AG09309 (cell line): Measurements from ENCODE around the gene CCDC85A.

Experiments used
- DNase-seq: peaks from one replicate; pipeline ENCODE4 v3.0.0-alpha.2; 2010; ENCODE audit warnings: low read depth
- H3K4me3 ChIP-seq: 2 replicates; pipeline ENCODE4 v1.5.1; 2011; ENCODE audit warnings: mild to moderate bottlenecking, low read depth, low read length, moderate library complexity; ENCODE audit not compliant: control insufficient read depth
- TF ChIP-seq, protein P1 (sequence below): IDR thresholded peaks from 2 replicates; pipeline ENCODE4 v1.5.1; 2011; ENCODE audit warnings: mild to moderate bottlenecking, low read depth, low read length, inconsistent platforms; ENCODE audit not compliant: insufficient read depth, control insufficient read depth; ENCODE audit errors: missing control alignments

CCDC85A gene

DNA sequence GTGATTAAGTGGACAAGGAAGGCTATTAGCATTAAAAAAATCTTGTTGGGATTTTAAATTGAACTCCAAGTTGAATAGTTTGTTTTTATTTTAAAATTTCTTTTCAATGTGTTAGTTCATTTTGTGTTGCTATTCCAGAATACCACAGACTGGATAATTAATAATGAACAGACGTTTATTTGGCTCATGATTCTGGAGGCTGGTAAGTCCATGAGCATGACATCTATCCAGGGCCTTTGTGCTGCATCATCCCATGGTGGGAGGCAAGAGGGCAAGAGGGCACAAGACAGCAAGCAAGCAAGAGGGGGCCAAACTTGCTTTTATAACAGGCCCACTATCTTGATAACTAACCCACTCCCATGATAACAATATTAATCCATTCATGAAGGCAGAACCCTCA, 22.5 kb downstream of the CCDC85A start:
- no peak for DNase-seq
- H3K4me3 ChIP-seq = no peak overlapping the region
- TF ChIP-seq, protein P1, sequence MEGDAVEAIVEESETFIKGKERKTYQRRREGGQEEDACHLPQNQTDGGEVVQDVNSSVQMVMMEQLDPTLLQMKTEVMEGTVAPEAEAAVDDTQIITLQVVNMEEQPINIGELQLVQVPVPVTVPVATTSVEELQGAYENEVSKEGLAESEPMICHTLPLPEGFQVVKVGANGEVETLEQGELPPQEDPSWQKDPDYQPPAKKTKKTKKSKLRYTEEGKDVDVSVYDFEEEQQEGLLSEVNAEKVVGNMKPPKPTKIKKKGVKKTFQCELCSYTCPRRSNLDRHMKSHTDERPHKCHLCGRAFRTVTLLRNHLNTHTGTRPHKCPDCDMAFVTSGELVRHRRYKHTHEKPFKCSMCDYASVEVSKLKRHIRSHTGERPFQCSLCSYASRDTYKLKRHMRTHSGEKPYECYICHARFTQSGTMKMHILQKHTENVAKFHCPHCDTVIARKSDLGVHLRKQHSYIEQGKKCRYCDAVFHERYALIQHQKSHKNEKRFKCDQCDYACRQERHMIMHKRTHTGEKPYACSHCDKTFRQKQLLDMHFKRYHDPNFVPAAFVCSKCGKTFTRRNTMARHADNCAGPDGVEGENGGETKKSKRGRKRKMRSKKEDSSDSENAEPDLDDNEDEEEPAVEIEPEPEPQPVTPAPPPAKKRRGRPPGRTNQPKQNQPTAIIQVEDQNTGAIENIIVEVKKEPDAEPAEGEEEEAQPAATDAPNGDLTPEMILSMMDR = no peak

DNA sequence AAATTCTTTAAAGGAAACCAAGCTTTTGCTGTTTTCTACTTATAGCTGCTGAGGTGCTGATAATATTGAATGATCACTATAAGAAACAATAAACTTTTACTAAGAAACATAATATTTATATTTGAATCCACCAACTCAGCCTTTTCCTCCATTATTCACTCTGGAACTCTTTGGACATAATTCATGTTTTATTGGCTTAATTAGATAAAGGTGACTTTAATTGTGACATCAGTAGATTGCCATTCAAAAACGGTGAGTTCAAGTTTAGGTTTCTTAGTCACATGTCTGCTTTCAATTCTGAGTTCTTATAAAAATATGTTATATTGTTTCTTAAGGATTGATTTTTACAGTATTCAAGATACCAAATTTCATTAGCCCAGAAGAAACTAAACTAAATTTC, 24.0 kb downstream of the CCDC85A start:
- DNase-seq = no peak
- TF ChIP-seq, protein P1 = no peak
- H3K4me3 ChIP-seq = no peak overlapping the region

DNA sequence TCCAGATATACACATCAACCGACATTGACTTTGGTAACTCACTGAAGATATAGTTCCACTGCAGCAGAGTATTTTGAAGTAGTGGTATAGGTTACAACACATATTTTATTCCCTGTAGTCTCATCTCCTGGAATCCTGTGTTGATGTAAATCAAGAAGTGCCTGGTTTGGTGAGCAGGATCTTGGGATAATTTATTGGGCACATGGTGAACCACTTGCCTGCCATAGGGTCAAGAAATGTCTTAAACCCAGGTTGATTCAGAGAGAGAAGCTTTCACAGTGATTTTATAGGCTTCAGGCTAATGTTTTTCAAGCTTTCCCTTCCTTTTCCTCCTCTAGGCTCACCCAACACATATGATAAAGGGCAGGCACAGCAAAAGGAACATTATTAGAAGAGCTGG, 24.6 kb downstream of the CCDC85A start:
- no peak overlapping the region for H3K4me3 ChIP-seq
- no peak for DNase-seq
- TF ChIP-seq, protein P1 = no peak

DNA sequence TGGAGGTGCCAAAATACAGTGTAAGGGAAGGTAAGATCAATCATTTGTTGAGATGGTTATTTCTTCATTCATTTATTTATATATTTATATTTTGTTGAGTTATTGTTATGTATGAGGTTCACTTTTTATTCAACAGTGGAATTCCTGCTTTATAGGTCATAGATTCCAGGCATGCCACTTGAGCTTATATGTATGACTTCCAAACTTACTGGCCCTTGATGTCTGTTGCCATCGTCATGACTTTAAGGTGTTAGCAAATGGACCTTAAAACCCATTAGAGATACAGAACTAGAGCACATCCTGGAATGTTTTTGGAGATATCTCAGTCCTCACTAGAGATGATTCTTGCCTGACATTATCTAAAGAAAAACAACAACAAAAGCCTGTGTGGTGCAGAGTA, 25.9 kb downstream of the CCDC85A start:
- TF ChIP-seq, protein P1 = no peak
- H3K4me3 ChIP-seq = no peak overlapping the region
- no peak for DNase-seq

DNA sequence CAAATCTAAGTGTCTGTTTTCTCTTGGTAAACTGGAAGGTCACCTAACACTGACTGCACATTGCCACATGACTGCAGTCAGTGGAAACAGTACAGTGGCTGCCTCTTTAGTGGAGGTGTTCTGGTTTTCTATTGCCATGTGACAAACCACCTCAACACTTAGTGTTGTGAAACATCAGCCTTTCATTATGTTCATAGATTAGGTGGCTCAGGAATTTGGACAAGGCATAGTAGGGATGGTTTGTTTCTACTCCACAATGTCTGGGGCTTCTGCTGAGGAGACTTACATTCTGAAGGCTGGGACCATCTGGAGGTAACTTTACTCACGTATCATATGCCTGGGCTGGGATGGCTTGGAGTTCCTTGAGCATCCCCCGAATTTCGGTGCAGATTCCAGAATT, 26.5 kb downstream of the CCDC85A start:
- H3K4me3 ChIP-seq = no peak overlapping the region
- DNase-seq = no peak
- TF ChIP-seq, protein P1 = no peak

DNA sequence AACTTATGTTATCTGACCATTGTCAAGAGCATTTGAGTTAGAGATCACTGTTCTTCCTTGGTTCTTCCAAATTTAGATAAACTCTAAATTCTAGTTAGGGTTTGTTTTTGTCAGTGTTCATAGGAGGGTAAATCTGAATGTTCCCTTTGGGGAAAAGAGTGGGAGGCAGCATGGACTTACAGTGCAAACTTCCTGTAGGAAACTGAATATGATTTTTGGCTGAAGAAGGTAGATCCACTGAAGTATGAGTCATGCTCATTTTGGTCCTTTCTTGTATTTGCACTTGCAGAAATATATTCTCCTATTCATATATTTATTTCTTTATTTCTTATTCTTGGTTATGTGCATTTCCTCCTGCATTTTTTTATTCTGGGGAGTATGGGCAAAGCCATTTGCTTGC, 27.3 kb downstream of the CCDC85A start:
- DNase-seq = no peak
- H3K4me3 ChIP-seq = no peak overlapping the region
- TF ChIP-seq, protein P1 = no peak

DNA sequence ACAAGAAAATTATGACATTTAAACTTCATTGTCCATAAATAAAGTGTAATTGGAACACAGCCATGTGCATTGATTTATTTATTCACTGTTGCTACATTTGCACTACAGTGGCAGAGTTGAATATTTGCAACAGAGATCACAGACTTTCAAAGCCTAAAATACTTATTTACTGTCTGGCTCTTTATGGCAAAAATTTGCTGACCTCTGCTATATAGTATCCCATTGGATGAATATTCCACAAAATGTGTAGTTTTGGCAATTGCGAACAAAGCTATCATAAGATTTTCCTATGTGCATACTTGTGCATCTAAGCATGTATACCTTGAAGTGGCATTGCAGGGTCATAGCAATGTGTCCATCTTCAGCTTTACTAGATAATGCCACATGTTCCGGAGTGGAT, 32.1 kb downstream of the CCDC85A start:
- H3K4me3 ChIP-seq = no peak overlapping the region
- TF ChIP-seq, protein P1 = no peak
- DNase-seq = no peak
